Adipose tissue (tissue), 3 donors: ENCODE data around the gene BICRA. TPM values are rescaled to one million over a fixed set of nuclear protein-coding genes. Genes with fewer than 3 reads are reported as not detected.
"Not testable (repeated sequence)": the region's sequence is repeated elsewhere in the genome, so short reads cannot be mapped to it uniquely, and the experiment has no call there.

Experiments used
- H3K27ac ChIP-seq: one replicate; pipeline ENCODE4 v1.5.1; 2013; ENCODE audit warnings: low read depth, low read length
- WGBS, 3 donors: extraction: QIAGEN DNeasy Blood & Tissue Kit; methylation state at CpG; one replicate each; pipeline ENCODE4 v1.1.7; 2013; 5-methylcytosine and 5-hydroxymethylcytosine counted together
- polyA plus RNA-seq, 3 donors: library from polyadenylated mRNA; stranded (reverse); fragments of 200-250 nt; gene quantifications; one replicate each; pipeline ENCODE4 v1.2.3, GENCODE V29; 2013
- donor health status: healthy with polysubstance abuse.
- donor health status: Bipolar disorder and iron deficiency.
- donor health status: healthy.

The BICRA gene
- polyA plus RNA-seq, 3 donors: 3.1 to 6.2 (median 4.2) TPM

DNA sequence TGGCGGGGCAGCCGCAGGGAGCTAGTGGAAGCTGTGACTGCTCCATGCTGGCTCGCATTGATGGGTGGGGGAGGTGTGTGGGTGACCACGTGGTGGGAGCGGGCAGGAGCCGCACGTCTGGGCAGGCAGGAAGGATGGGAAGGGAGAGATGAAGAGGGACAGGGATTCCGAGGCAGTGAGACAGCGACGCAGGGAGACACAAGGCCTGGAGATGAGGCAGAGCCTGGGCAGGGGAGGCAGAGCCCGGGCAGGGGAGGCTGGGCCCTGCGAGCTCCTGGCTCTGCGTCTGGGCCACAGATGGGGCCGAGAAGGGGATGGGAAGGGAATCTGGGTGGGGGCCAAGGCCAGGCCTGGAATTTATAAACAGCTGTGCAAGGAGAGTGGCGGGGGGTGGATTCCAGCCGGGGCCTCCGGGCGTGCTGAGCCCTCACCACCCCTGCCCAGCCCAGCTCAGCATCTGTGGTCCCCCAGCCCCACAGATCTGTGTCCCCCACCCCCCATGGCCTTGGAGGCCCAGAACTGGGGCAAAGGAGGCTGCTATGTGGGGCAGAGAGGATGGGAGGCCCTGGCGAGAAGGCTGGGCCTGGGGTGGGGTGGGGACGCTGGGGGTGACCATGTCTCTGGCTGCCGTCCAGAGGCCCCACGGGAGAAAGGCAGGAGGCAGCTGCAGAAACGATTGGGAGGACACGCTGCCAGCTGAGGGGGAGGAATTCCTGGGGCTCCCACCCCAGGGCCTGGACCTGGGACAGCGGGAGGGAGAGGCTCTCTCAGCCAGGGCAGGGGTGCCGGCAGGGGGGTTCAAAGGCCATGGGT is 110.3 kb downstream of the BICRA start:
- WGBS, 3 donors: 19 to 34% (median 31%) methylated on average over 23 to 26 of the region's 26 CpGs
- peak overlapping the region; percentile 62 for H3K27ac ChIP-seq

DNA sequence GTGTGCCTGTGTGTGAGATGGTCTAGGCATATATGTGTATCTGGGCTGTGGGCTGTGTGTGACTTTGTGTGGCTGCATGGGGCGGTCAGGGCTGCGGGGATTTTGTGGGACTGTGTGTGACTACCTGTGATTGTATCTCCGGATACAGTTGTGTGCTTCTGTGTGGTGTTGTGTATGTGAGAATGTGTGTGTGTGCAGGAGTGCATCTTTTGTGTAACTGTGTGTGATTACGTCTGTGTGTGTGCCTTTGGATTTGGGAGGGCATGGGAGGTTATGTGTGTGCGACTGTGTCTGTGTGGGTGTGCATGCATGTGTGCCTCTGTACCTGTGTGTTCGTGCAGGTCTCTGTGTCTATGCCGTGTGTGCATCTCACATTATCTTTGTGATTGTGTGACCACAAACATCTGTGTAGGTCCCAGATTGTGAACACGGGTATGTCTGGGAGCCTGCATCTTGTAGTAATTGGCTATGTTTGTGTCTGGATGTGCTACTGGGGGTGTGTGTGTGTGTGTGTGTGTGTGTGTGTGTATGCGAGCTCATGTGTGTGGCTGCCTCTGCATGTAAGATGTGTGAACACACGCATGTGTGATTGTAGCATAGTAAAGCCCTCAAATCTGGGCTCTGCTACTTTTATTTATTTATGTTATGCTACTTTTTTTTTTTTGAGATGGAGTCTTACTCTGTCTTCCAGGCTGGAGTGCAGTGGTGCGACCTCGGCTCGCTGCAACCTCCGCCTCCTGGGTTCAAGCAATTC is 111.9 kb downstream of the BICRA start:
- 79 to 88% (median 86%) methylated on average over 14 of the region's 14 CpGs for WGBS, 3 donors
- no peak overlapping the region for H3K27ac ChIP-seq

GRCh38 chr19:47723581-47723940 is 114.6 kb downstream of the BICRA start:
- 20 to 31% (median 20%) methylated on average over 7 of the region's 7 CpGs for WGBS, 3 donors
- no peak overlapping the region for H3K27ac ChIP-seq

DNA sequence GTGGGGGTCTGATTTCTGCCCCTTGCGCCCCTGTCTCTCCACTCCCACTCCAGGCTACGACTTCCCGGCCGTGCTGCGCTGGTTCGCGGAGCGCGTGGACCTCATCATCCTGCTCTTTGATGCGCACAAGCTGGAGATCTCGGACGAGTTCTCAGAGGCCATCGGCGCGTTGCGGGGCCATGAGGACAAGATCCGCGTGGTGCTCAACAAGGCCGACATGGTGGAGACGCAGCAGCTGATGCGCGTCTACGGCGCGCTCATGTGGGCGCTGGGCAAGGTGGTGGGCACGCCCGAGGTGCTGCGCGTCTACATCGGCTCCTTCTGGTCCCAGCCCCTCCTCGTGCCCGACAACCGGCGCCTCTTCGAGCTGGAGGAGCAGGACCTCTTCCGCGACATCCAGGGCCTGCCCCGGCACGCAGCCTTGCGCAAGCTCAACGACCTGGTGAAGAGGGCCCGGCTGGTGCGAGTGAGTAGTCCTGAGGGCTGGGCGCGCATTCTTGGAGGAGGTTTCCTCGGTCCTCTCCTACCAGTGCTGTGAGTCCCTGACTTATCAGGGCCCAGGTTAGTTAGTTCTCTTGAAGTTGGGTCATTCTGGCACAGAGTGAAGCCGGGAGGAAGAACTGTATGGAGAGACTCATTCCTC is 116.9 kb downstream of the BICRA start:
- 82 to 92% (median 85%) methylated on average over 47 to 48 of the region's 48 CpGs for WGBS, 3 donors
- H3K27ac ChIP-seq: no peak overlapping the region

- 41 to 76% (median 45%) methylated on average over 4 of the region's 4 CpGs for WGBS, 3 donors
- no peak overlapping the region for H3K27ac ChIP-seq
Measured at GRCh38 chr19:47726467-47726866, 117.5 kb downstream of the BICRA start.

GRCh38 chr19:47728295-47728694 is 119.4 kb downstream of the BICRA start:
- 81 to 97% (median 85%) methylated on average over 3 to 4 of the region's 4 CpGs for WGBS, 3 donors
- H3K27ac ChIP-seq: not testable (repeated sequence)

DNA sequence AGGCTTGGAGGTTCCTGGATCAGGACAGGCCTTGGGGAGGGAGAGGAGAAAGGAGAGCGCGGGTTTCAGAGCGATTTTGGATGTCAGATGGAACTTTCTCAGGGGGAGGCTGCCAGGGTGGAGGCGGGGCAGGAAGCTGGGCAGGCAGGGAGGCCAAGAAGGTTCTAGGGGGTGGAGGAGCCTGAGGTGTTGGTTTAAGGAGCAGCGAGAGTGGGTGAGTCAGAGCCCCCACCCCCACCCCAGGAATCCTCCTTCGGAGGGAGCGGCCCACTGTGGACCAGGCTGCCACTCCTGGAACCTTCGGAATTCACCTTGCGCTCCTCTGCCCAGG is 120.5 kb downstream of the BICRA start:
- peak overlapping the region; percentile 9 for H3K27ac ChIP-seq
- WGBS, 3 donors: 6 to 10% (median 6%) methylated on average over 8 to 9 of the region's 9 CpGs

- WGBS, 3 donors: 20 to 29% (median 28%) methylated on average over 28 to 30 of the region's 30 CpGs
- peak overlapping the region; percentile 9 for H3K27ac ChIP-seq
Measured at GRCh38 chr19:47729799-47730520, 121.0 kb downstream of the BICRA start.

DNA sequence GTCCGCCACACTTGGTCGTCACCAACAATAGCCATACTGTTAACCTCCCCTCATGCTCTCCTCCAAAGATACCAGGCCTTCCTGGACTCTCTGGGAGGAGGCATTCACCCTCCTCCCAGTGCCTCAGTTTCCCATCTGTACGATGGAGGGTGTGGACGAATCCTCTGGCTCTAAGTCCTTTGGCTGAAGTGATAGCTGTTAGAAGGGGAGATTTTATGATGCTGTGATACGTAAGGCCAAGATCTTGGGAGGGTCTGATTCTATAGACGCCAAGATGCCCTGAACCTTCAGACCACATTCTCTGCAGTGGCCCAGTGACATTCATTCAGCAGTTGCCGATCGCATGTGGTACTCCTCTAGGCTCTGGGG is 121.6 kb downstream of the BICRA start:
- 78 to 86% (median 79%) methylated on average over 8 of the region's 8 CpGs for WGBS, 3 donors
- no peak overlapping the region for H3K27ac ChIP-seq

GRCh38 chr19:47730910-47731309 is 122.0 kb downstream of the BICRA start:
- no peak overlapping the region for H3K27ac ChIP-seq
- WGBS, 3 donors: 87 to 95% (median 94%) methylated on average over 8 of the region's 8 CpGs

GRCh38 chr19:47735131-47735530 is 126.2 kb downstream of the BICRA start:
- no peak overlapping the region for H3K27ac ChIP-seq
- WGBS, 3 donors: 82 to 87% (median 86%) methylated on average over 4 of the region's 4 CpGs

GRCh38 chr19:47740866-47741519 is 132.1 kb downstream of the BICRA start:
- 89 to 92% (median 90%) methylated on average over 43 to 48 of the region's 48 CpGs for WGBS, 3 donors
- H3K27ac ChIP-seq: no peak overlapping the region

DNA sequence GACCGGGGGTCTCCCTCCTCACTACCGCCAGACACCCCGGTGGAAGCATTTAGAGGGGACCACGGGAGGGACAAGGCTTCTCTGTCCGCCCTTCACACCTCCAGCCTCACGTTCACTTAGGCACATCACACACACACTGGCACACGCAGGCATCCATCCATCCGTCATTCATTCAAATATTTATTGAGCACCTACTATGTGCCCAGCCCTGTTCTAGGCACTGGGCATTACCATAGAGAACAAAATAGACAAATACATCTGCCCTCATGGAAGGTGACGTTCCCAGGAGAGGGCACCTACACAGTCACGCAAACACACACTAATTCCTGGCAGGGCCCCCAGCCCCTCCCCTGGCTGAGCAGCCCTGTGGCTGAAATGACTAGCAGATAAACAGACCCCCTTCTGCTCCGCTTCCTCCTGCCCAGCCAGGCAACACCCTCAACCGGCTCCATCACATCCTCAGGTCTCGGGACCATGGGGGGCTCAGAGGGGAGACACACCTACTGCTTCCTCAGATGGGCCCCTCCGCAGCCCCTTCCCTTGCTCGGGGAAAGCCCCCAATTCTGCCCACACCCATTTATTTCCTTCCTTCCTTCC is 132.7 kb downstream of the BICRA start:
- no peak overlapping the region for H3K27ac ChIP-seq
- 72 to 83% (median 76%) methylated on average over 15 of the region's 15 CpGs for WGBS, 3 donors

DNA sequence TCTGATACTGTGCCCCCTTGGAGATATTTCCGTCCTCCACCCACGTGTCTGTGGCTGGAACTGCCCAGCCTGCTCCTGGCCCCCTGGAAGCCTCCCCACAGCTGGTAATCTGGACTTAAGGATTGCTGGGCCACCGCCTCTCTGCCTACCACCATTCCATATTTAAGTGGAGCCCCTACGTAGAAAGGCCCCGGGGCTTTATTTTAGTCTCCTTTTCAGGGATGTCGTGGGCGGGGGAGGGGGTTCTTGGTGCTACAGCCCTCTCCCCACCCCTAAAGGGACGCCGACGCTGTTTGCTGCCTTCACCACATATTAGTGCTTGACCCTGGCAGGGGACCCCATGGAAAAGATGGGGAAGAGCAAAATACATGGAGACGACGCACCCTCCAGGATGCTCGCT is 133.7 kb downstream of the BICRA start:
- H3K27ac ChIP-seq: peak overlapping the region; percentile 38
- WGBS, 3 donors: 34 to 52% (median 44%) methylated on average over 13 of the region's 13 CpGs

GRCh38 chr19:47745010-47745901 is 136.3 kb downstream of the BICRA start, which contains the start of gene NOP53:
NOP53 (plus strand) TSS chr19:47745546; CDS start chr19:47745560, 14 bp downstream.
- no peak within 1 kb of the TSS for H3K27ac ChIP-seq

GRCh38 chr19:47746129-47746528 is 137.2 kb downstream of the BICRA start:
- not testable (repeated sequence) for H3K27ac ChIP-seq
- WGBS, 3 donors: 56 to 70% (median 68%) methylated on average over 16 to 17 of the region's 17 CpGs

More at GRCh38 chr19:47745010-47745901, 136.3 kb downstream of the BICRA start, which contains the start of gene NOP53:
- WGBS, 3 donors: 3 to 5% (median 5%) methylated on average over 49 to 53 of the region's 53 CpGs

- H3K27ac ChIP-seq: no peak overlapping the region
- 77 to 89% (median 84%) methylated on average over 3 of the region's 3 CpGs for WGBS, 3 donors
Measured at GRCh38 chr19:47749326-47749725, 140.4 kb downstream of the BICRA start.
